ELR (cell line): ENCODE measurements around the gene ADM.

Source experiments
- DNase-seq: peaks from one replicate; pipeline ENCODE4 v3.0.0-alpha.2; 2015; ENCODE audit warnings: low read depth

Gene ADM

GRCh38 chr11:10310301-10310841 lies 5.5 kb downstream of the ADM start:
- DNase-seq = peak; percentile 37

GRCh38 chr11:10311802-10312201 lies 6.9 kb downstream of the ADM start:
- no peak for DNase-seq

GRCh38 chr11:10314199-10315072 lies 9.6 kb downstream of the ADM start:
- peak; percentile 50 for DNase-seq

GRCh38 chr11:10315083-10315482 lies 10.2 kb downstream of the ADM start:
- DNase-seq = no peak

GRCh38 chr11:10317151-10317755 lies 12.4 kb downstream of the ADM start:
- no peak for DNase-seq

GRCh38 chr11:10317776-10318526 lies 13.1 kb downstream of the ADM start:
- no peak for DNase-seq

GRCh38 chr11:10318527-10318802 lies 13.6 kb downstream of the ADM start:
- DNase-seq = no peak

- no peak for DNase-seq
These were observed 15.1 kb downstream of the ADM start for GRCh38 chr11:10319702-10320558.

- no peak for DNase-seq
These were observed 16.0 kb downstream of the ADM start for GRCh38 chr11:10320736-10321465.

- DNase-seq = no peak
These were observed 17.5 kb downstream of the ADM start for GRCh38 chr11:10322401-10322800.

GRCh38 chr11:10322830-10323792 lies 18.2 kb downstream of the ADM start:
- DNase-seq = peak; percentile 92

- DNase-seq = peak; percentile 38
These were observed 18.9 kb downstream of the ADM start for GRCh38 chr11:10323793-10324170.

- DNase-seq = no peak
These were observed 19.6 kb downstream of the ADM start for GRCh38 chr11:10324474-10324873.

- DNase-seq = peak; percentile 88
These were observed 20.6 kb downstream of the ADM start for GRCh38 chr11:10325277-10326011.

- no peak for DNase-seq
These were observed 21.4 kb downstream of the ADM start for GRCh38 chr11:10326012-10326964.

GRCh38 chr11:10327254-10327653 lies 22.4 kb downstream of the ADM start:
- no peak for DNase-seq

GRCh38 chr11:10328314-10329098 lies 23.6 kb downstream of the ADM start:
- DNase-seq = peak; percentile 69
